GM10266 (cell line): Measurements from ENCODE around the gene NOS1AP.
"Not testable (repeated sequence)": the region's sequence is repeated elsewhere in the genome, so short reads cannot be mapped to it uniquely, and the experiment has no call there.

Source experiments
- DNase-seq: peaks from one replicate; pipeline ENCODE4 v3.0.0; 2012; ENCODE audit errors: extremely low spot score
- TF ChIP-seq, protein P1 (sequence below): IDR thresholded peaks from 2 replicates; pipeline ENCODE4 v1.5.1; 2012; ENCODE audit warnings: mild to moderate bottlenecking, low read depth; ENCODE audit not compliant: control insufficient read depth, insufficient read depth; ENCODE audit errors: missing control alignments

The NOS1AP gene

GRCh38 chr1:162193221-162193620 is 123.7 kb downstream of the NOS1AP start:
- DNase-seq = no peak
- TF ChIP-seq, protein P1, sequence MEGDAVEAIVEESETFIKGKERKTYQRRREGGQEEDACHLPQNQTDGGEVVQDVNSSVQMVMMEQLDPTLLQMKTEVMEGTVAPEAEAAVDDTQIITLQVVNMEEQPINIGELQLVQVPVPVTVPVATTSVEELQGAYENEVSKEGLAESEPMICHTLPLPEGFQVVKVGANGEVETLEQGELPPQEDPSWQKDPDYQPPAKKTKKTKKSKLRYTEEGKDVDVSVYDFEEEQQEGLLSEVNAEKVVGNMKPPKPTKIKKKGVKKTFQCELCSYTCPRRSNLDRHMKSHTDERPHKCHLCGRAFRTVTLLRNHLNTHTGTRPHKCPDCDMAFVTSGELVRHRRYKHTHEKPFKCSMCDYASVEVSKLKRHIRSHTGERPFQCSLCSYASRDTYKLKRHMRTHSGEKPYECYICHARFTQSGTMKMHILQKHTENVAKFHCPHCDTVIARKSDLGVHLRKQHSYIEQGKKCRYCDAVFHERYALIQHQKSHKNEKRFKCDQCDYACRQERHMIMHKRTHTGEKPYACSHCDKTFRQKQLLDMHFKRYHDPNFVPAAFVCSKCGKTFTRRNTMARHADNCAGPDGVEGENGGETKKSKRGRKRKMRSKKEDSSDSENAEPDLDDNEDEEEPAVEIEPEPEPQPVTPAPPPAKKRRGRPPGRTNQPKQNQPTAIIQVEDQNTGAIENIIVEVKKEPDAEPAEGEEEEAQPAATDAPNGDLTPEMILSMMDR = no peak

- no peak for DNase-seq
- TF ChIP-seq, protein P1 = no peak
These were observed 124.3 kb downstream of the NOS1AP start for GRCh38 chr1:162193815-162194214.

- DNase-seq = no peak
- TF ChIP-seq, protein P1 = no peak
These were observed 126.1 kb downstream of the NOS1AP start for GRCh38 chr1:162195567-162195966.

GRCh38 chr1:162196387-162196786 is 126.9 kb downstream of the NOS1AP start:
- TF ChIP-seq, protein P1 = no peak
- no peak for DNase-seq

GRCh38 chr1:162197041-162197531 is 127.6 kb downstream of the NOS1AP start:
- no peak for DNase-seq
- TF ChIP-seq, protein P1 = no peak

- TF ChIP-seq, protein P1 = no peak
- no peak for DNase-seq
These were observed 128.3 kb downstream of the NOS1AP start for GRCh38 chr1:162197615-162198421.

- TF ChIP-seq, protein P1 = no peak
- DNase-seq = no peak
These were observed 130.8 kb downstream of the NOS1AP start for GRCh38 chr1:162200096-162200847.

DNA sequence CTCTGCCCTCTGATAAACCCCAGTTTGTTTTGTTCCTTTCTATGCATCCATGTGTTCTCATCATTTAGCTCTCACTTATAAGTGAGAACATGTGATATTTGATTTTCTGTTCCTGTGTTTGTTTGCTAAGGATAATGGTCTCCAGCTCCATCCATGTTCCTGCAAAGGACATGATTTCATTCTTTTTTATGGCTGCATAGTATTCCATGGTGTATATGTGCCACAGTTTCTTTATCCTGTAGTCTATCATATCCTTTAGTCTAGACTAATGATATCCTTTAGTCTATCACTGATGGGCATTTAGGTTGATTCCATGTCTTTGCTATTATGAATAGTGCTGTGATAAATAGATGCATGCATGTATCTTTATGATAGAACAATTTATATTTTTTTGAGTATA is 131.6 kb downstream of the NOS1AP start:
- DNase-seq = not testable (repeated sequence)
